GM12878 (cell line): ENCODE measurements around the gene AKT3. TPM values are rescaled to one million over a fixed set of nuclear protein-coding genes. Genes with fewer than 3 reads are reported as not detected.

ENCODE experiments used
- ATAC-seq: fragments of 200-7000 bp; cut with Tn5 transposase; 3 replicates; pipeline ENCODE4 v1.9.1; 2020; ENCODE audit warnings: mild to moderate bottlenecking, moderate library complexity
- BruUV-seq: library from RNA; stranded (reverse); fragments of 400-500 nt; replicated peaks from 2 replicates; lab custom pipeline; 2021; lab: Mats Ljungman, UMichigan
- CTCF ChIA-PET: fragments of 300-600 bp; sonication (Branson Sonifier 250); formaldehyde crosslinking; extraction: SDS; loops from one replicate; lab custom pipeline; 2021; ENCODE audit warnings: inconsistent platforms; lab: Yijun Ruan, JAX
- POLR2A ChIA-PET: fragments of 350-600 bp; formaldehyde crosslinking; extraction: SDS; loops from one replicate; lab custom pipeline; 2021; ENCODE audit warnings: inconsistent platforms; lab: Charles Lee
- RAD21 ChIA-PET: fragments of 300-600 bp; sonication (Branson Sonifier 250); formaldehyde crosslinking; loops from one replicate; lab custom pipeline; 2023; ENCODE audit warnings: antibody characterized with exemption; ENCODE audit not compliant: unreplicated experiment; lab: Charles Lee
- SMC1A ChIA-PET: fragments of 300-600 bp; sonication (Branson Sonifier 250); formaldehyde crosslinking; loops from one replicate; lab custom pipeline; 2023; ENCODE audit not compliant: unreplicated experiment, uncharacterized antibody; lab: Charles Lee
- DNase-seq: peaks from one replicate; pipeline ENCODE4 v3.0.0-alpha.2; 2011; ENCODE audit warnings: low read depth, low spot score
- FAIRE-seq: peaks from 3 replicates; lab custom pipeline; 2011; peaks lifted over from hg19 to GRCh38; lab: Jason Lieb, UNC
- H2AFZ ChIP-seq: 2 replicates; pipeline ENCODE4 v1.6.0; 2011; ENCODE audit warnings: low read depth, low read length, control low read depth; ENCODE audit not compliant: control insufficient read depth
- H3K27ac ChIP-seq: 2 replicates; pipeline ENCODE4 v1.5.1; 2011; ENCODE audit warnings: control low read depth; ENCODE audit not compliant: control insufficient read depth, insufficient read depth
- H3K27me3 ChIP-seq, 2 experiments: replicated peaks in 1 of 2; 2 replicates each; pipeline versions ENCODE4 v1.6.0 to v1.6.1; 2011; ENCODE audit warnings: low read length in 1 of 2; ENCODE audit not compliant: control insufficient read depth in 2 of 2, insufficient read depth in 2 of 2
- H3K36me3 ChIP-seq, 2 experiments: 2 replicates each; pipeline ENCODE4 v1.5.1; 2011; ENCODE audit warnings: low read length in 1 of 2; ENCODE audit not compliant: control insufficient read depth in 2 of 2, insufficient read depth in 2 of 2
- H3K4me1 ChIP-seq: 2 replicates; pipeline ENCODE4 v1.6.1; 2011; ENCODE audit warnings: mild to moderate bottlenecking, low read length, moderate library complexity, mixed read lengths; ENCODE audit not compliant: control insufficient read depth, insufficient read depth
- H3K4me2 ChIP-seq: 2 replicates; pipeline ENCODE4 v1.6.0; 2011; ENCODE audit warnings: control low read depth; ENCODE audit not compliant: control insufficient read depth, insufficient read depth
- H3K4me3 ChIP-seq: fragments of 200-600 bp; sonication (generic); 2 replicates; pipeline ENCODE4 v1.5.1; 2016
- H3K79me2 ChIP-seq: 2 replicates; pipeline ENCODE4 v1.6.0; 2011; ENCODE audit warnings: low read length; ENCODE audit not compliant: control insufficient read depth, insufficient read depth
- H3K9ac ChIP-seq: 2 replicates; pipeline ENCODE4 v1.8.0; 2011; ENCODE audit warnings: low read length, control low read depth, mixed read lengths; ENCODE audit not compliant: control insufficient read depth, insufficient read depth
- H3K9me3 ChIP-seq: replicated peaks from 3 replicates; pipeline ENCODE4 v1.5.1; 2011; ENCODE audit warnings: mild to moderate bottlenecking, low read length; ENCODE audit not compliant: control insufficient read depth, insufficient read depth
- H4K20me1 ChIP-seq: 2 replicates; pipeline ENCODE4 v1.6.0; 2011; ENCODE audit not compliant: control insufficient read depth, insufficient read depth
- CREB1 ChIP-seq: IDR thresholded peaks from 2 replicates; pipeline ENCODE4 v1.6.1; 2012; ENCODE audit warnings: low read depth, mild to moderate bottlenecking, inconsistent platforms
- HDAC2 ChIP-seq: fragments of 200-600 bp; sonication (generic); IDR thresholded peaks from 2 replicates; pipeline ENCODE4 v1.6.1; 2017
- SMC3 ChIP-seq: IDR thresholded peaks from 2 replicates; pipeline ENCODE4 v1.6.1; 2011; ENCODE audit warnings: low read length, improper control_type of control experiment, borderline replicate concordance
- YBX1 ChIP-seq: fragments of 450-650 bp; IDR thresholded peaks from 2 replicates; pipeline ENCODE4 v1.6.1; 2016; ENCODE audit warnings: antibody characterized with exemption
- ZNF384 ChIP-seq: IDR thresholded peaks from 2 replicates; pipeline ENCODE4 v1.6.1; 2012; ENCODE audit warnings: low read depth, mild to moderate bottlenecking, low read length, improper control_type of control experiment, borderline replicate concordance
- WGBS: methylation state at CpG from one replicate; pipeline ENCODE4 v1.1.6; 2016; ENCODE audit warnings: low lambda C conversion rate; ENCODE audit not compliant: insufficient replicate concordance, insufficient coverage; ENCODE audit errors: missing lambda C conversion rate; 5-methylcytosine and 5-hydroxymethylcytosine counted together
- in situ Hi-C: fragments of 300-500 bp; cut with MboI; formaldehyde crosslinking; loops from 9 replicates; pipeline ENCODE4 v1.14.3; 2018; ENCODE audit warnings: mixed read lengths
- intact Hi-C: fragments of 100-400 bp; cut with micrococcal nuclease; formaldehyde crosslinking; loops from one replicate; pipeline ENCODE4 v1.14.2; 2022; ENCODE audit not compliant: unreplicated experiment
- polyA plus RNA-seq, 11 experiments: library from polyadenylated mRNA; depleted of rRNA in 4 of 11; unstranded in 6 of 11; stranded (reverse) in 5 of 11; fragments of >200 nt; fragmentation: Nextera tagmentation in 4 of 11; fragmentation: Illumina TruSeq in 1 of 11; extraction: Ambion mirVana in 4 of 11; extraction: Trizol in 1 of 11; gene quantifications; 1 replicate in 1 of 11; 2 replicates in 10 of 11; pipeline versions ENCODE4 v1.2.1 to v1.2.3, GENCODE V29; 2011 to 2016; ENCODE audit warnings: inconsistent platforms in 2 of 11, missing spikeins in 2 of 11, low read depth in 1 of 11
- total RNA-seq, 4 experiments: library from RNA; depleted of rRNA in 3 of 4; stranded (reverse); fragments of >200 nt in 3 of 4; fragmentation: Illumina TruSeq in 1 of 4; extraction: Trizol in 1 of 4; gene quantifications; 2 replicates each; pipeline versions ENCODE4 v1.2.1 to v1.2.3, GENCODE V29; 2013 to 2021
- TF ChIP-seq, protein P1 (sequence below): fragments of 450-650 bp; IDR thresholded peaks from 2 replicates; pipeline ENCODE4 v1.6.1; 2014; ENCODE audit warnings: mild to moderate bottlenecking
- TF ChIP-seq, protein P2 (sequence below): fragments of 450-650 bp; IDR thresholded peaks from 2 replicates; pipeline ENCODE4 v1.6.1; 2016; ENCODE audit warnings: mild to moderate bottlenecking
- TF ChIP-seq, protein P3 (sequence below): fragments of 450-650 bp; IDR thresholded peaks from 2 replicates; pipeline ENCODE4 v1.6.1; 2017; ENCODE audit warnings: mild to moderate bottlenecking, moderate library complexity
- TF ChIP-seq, protein P4 (sequence below): fragments of 450-650 bp; IDR thresholded peaks from 2 replicates; pipeline ENCODE4 v1.6.1; 2018; ENCODE audit warnings: mild to moderate bottlenecking, low read depth, moderate library complexity; ENCODE audit not compliant: partially characterized antibody
- TF ChIP-seq, protein P5 (sequence below): fragments of 450-650 bp; IDR thresholded peaks from 2 replicates; pipeline ENCODE4 v1.6.1; 2017; ENCODE audit warnings: low read depth, mild to moderate bottlenecking, moderate library complexity

The AKT3 gene
- total and polyA plus RNA-seq, 10 of the 15 experiments (the other 5 are each of a cell fraction or from before 2014, with no cell fraction given), result 0.03 to 0.56 (median 0.19) TPM

DNA sequence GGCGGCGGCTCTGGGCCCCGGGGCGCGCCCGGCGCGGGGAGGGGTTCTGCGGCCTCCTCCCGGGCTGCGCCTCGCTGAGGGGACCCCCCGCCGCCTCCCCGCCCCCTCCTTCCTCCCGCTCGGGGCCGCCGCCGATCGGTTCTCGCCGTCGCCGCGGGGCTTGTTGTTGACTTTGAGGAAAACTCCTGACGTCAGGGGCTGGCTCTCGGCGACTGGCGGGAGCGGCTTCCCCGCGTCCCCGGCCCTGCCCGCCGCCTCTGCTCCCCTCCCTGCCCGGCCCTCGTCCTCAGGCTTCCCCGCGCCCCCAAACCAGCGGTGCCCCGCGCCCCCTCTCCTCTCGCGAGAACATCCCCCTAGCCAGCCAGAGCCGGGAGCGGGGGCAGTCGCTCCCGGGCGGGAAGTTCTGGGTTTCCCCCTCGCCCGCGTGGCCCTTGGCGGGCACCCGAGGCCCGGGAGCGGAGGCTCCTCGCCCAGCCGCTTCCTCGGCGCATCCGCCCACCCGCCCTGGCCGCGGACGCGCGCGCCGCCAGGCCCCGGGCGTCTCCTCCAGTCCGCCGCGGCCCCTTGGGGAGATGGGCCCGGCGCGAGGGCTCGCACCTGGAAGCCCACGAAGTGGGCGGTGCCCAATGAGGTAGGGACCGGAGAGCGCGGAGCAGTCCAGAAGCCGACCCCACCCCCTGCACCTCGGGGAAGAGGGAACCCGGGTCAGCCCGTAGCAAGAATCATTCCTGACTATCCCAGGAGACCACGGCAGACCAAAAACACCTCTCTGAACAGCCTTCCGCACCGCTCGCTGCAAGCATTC is 611 bp upstream of the AKT3 start:
- ChIA-PET SMC1A (no interaction called here), RAD21 (no interaction called here), CTCF (no interaction called here), POLR2A (no interaction called here)
- no TSS peak for BruUV-seq
- Histone ChIP-seq H3K9me3 (no peaks in the 10 kb centered on the region), H4K20me1 (no peaks in the 10 kb centered on the region), H2AFZ (peak overlapping the region; percentile 70), H3K36me3 (no peaks in the 10 kb centered on the region), H3K4me2 (peak overlapping the region; percentile 81), H3K4me1 (0 out of 2 replicates have a peak, but pooled peaks cover 7% of the 10 kb centered on the region), H3K79me2 (no peaks in the 10 kb centered on the region; the same call in 1 of the 2 replicates), H3K4me3 (peak overlapping the region; percentile 75), H3K9ac (peak overlapping the region; percentile 53), H3K27ac (peak overlapping the region; percentile 54), H3K27me3 (no peaks in the 10 kb centered on the region; a peak in 1 of 4 replicates)
- DNase-seq (no peak), FAIRE-seq (no peak), ATAC-seq (peak; percentile 68)
- intact Hi-C loops (no loop called here), in situ Hi-C loops (no loop called here)
- WGBS, result under 1% methylated on average over 21 of the region's 92 CpGs
- TF ChIP-seq, protein P1, sequence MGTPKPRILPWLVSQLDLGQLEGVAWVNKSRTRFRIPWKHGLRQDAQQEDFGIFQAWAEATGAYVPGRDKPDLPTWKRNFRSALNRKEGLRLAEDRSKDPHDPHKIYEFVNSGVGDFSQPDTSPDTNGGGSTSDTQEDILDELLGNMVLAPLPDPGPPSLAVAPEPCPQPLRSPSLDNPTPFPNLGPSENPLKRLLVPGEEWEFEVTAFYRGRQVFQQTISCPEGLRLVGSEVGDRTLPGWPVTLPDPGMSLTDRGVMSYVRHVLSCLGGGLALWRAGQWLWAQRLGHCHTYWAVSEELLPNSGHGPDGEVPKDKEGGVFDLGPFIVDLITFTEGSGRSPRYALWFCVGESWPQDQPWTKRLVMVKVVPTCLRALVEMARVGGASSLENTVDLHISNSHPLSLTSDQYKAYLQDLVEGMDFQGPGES, result no peak
- no peak for TF ChIP-seq ZNF384
- TF ChIP-seq YBX1, result no peak
- TF ChIP-seq, protein P2, sequence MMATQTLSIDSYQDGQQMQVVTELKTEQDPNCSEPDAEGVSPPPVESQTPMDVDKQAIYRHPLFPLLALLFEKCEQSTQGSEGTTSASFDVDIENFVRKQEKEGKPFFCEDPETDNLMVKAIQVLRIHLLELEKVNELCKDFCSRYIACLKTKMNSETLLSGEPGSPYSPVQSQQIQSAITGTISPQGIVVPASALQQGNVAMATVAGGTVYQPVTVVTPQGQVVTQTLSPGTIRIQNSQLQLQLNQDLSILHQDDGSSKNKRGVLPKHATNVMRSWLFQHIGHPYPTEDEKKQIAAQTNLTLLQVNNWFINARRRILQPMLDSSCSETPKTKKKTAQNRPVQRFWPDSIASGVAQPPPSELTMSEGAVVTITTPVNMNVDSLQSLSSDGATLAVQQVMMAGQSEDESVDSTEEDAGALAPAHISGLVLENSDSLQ, result no peak
- TF ChIP-seq, protein P3, sequence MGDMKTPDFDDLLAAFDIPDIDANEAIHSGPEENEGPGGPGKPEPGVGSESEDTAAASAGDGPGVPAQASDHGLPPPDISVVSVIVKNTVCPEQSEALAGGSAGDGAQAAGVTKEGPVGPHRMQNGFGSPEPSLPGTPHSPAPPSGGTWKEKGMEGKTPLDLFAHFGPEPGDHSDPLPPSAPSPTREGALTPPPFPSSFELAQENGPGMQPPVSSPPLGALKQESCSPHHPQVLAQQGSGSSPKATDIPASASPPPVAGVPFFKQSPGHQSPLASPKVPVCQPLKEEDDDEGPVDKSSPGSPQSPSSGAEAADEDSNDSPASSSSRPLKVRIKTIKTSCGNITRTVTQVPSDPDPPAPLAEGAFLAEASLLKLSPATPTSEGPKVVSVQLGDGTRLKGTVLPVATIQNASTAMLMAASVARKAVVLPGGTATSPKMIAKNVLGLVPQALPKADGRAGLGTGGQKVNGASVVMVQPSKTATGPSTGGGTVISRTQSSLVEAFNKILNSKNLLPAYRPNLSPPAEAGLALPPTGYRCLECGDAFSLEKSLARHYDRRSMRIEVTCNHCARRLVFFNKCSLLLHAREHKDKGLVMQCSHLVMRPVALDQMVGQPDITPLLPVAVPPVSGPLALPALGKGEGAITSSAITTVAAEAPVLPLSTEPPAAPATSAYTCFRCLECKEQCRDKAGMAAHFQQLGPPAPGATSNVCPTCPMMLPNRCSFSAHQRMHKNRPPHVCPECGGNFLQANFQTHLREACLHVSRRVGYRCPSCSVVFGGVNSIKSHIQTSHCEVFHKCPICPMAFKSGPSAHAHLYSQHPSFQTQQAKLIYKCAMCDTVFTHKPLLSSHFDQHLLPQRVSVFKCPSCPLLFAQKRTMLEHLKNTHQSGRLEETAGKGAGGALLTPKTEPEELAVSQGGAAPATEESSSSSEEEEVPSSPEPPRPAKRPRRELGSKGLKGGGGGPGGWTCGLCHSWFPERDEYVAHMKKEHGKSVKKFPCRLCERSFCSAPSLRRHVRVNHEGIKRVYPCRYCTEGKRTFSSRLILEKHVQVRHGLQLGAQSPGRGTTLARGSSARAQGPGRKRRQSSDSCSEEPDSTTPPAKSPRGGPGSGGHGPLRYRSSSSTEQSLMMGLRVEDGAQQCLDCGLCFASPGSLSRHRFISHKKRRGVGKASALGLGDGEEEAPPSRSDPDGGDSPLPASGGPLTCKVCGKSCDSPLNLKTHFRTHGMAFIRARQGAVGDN, result 0 out of 2 replicates have a peak, but pooled peaks have one; percentile 14
- TF ChIP-seq CREB1, result peak; percentile 56; the same call in 1 of the 2 replicates
- no peak for TF ChIP-seq SMC3
- no peak for TF ChIP-seq HDAC2
- TF ChIP-seq, protein P4, sequence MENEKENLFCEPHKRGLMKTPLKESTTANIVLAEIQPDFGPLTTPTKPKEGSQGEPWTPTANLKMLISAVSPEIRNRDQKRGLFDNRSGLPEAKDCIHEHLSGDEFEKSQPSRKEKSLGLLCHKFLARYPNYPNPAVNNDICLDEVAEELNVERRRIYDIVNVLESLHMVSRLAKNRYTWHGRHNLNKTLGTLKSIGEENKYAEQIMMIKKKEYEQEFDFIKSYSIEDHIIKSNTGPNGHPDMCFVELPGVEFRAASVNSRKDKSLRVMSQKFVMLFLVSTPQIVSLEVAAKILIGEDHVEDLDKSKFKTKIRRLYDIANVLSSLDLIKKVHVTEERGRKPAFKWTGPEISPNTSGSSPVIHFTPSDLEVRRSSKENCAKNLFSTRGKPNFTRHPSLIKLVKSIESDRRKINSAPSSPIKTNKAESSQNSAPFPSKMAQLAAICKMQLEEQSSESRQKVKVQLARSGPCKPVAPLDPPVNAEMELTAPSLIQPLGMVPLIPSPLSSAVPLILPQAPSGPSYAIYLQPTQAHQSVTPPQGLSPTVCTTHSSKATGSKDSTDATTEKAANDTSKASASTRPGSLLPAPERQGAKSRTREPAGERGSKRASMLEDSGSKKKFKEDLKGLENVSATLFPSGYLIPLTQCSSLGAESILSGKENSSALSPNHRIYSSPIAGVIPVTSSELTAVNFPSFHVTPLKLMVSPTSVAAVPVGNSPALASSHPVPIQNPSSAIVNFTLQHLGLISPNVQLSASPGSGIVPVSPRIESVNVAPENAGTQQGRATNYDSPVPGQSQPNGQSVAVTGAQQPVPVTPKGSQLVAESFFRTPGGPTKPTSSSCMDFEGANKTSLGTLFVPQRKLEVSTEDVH, result no peak
- TF ChIP-seq, protein P5, sequence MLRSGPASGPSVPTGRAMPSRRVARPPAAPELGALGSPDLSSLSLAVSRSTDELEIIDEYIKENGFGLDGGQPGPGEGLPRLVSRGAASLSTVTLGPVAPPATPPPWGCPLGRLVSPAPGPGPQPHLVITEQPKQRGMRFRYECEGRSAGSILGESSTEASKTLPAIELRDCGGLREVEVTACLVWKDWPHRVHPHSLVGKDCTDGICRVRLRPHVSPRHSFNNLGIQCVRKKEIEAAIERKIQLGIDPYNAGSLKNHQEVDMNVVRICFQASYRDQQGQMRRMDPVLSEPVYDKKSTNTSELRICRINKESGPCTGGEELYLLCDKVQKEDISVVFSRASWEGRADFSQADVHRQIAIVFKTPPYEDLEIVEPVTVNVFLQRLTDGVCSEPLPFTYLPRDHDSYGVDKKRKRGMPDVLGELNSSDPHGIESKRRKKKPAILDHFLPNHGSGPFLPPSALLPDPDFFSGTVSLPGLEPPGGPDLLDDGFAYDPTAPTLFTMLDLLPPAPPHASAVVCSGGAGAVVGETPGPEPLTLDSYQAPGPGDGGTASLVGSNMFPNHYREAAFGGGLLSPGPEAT, result no peak
